OCI-LY1 (cell line): Measurements from ENCODE around the gene PDE4D.
"Not testable (repeated sequence)": the region's sequence is repeated elsewhere in the genome, so short reads cannot be mapped to it uniquely, and the experiment has no call there.

Source experiments
- H2AFZ ChIP-seq: fragments of 200-600 bp; sonication (generic), shearing (Covaris generic); 2 replicates; pipeline ENCODE4 v1.6.0; 2014; ENCODE audit warnings: antibody characterized with exemption, mild to moderate bottlenecking, low read length
- H3F3A ChIP-seq: fragments of 200-600 bp; sonication (generic), shearing (Covaris generic); 2 replicates; pipeline ENCODE4 v1.6.0; 2014; ENCODE audit warnings: mild to moderate bottlenecking, antibody characterized with exemption, low read length, moderate library complexity; ENCODE audit not compliant: insufficient read depth
- H3K27ac ChIP-seq: fragments of 200-600 bp; sonication (generic); 2 replicates; pipeline ENCODE4 v1.5.1; 2014; ENCODE audit warnings: low read length, mixed run types, mild to moderate bottlenecking, low read depth; ENCODE audit not compliant: poor library complexity, severe bottlenecking
- H3K27me3 ChIP-seq: fragments of 200-600 bp; sonication (generic); 2 replicates; pipeline ENCODE4 v1.6.0; 2014; ENCODE audit warnings: antibody characterized with exemption, mild to moderate bottlenecking, low read length, moderate library complexity; ENCODE audit not compliant: insufficient read depth
- H3K36me3 ChIP-seq: fragments of 200-600 bp; sonication (generic); 2 replicates; pipeline ENCODE4 v1.6.1; 2014; ENCODE audit warnings: mild to moderate bottlenecking, antibody characterized with exemption, low read length, moderate library complexity, mixed read lengths; ENCODE audit not compliant: insufficient read depth
- H3K4me1 ChIP-seq: fragments of 200-600 bp; sonication (generic); 2 replicates; pipeline ENCODE4 v1.5.1; 2014; ENCODE audit warnings: mild to moderate bottlenecking, low read length, moderate library complexity; ENCODE audit not compliant: insufficient read depth, severe bottlenecking
- H3K4me2 ChIP-seq: fragments of 200-600 bp; sonication (generic), shearing (Covaris generic); 2 replicates; pipeline ENCODE4 v1.6.1; 2014; ENCODE audit warnings: low read length
- H3K4me3 ChIP-seq: fragments of 200-600 bp; sonication (generic); 2 replicates; pipeline ENCODE4 v1.5.1; 2014; ENCODE audit warnings: low read length, low read depth, mild to moderate bottlenecking, mixed read lengths; ENCODE audit not compliant: poor library complexity, severe bottlenecking
- H3K79me2 ChIP-seq: fragments of 200-600 bp; shearing (Covaris generic); 2 replicates; pipeline ENCODE4 v1.6.1; 2016; ENCODE audit warnings: mixed run types, low read length, mixed read lengths; ENCODE audit not compliant: insufficient read depth
- H3K9ac ChIP-seq: fragments of 200-600 bp; sonication (generic), shearing (Covaris generic); 2 replicates; pipeline ENCODE4 v1.6.1; 2014; ENCODE audit warnings: mild to moderate bottlenecking, low read length, mixed read lengths
- H3K9me2 ChIP-seq: fragments of 200-600 bp; sonication (generic), shearing (Covaris generic); 2 replicates; pipeline ENCODE4 v1.6.1; 2014; ENCODE audit warnings: low read depth, mild to moderate bottlenecking, low read length, mixed read lengths
- H3K9me3 ChIP-seq: fragments of 200-600 bp; shearing (Covaris generic); 2 replicates; pipeline ENCODE4 v1.6.1; 2014; ENCODE audit warnings: low read length, mixed read lengths
- H4K20me1 ChIP-seq: fragments of 200-600 bp; sonication (generic), shearing (Covaris generic); 2 replicates; pipeline ENCODE4 v1.6.0; 2016; ENCODE audit warnings: mild to moderate bottlenecking, low read length; ENCODE audit not compliant: insufficient read depth
- CTCF ChIP-seq: fragments of 200-600 bp; sonication (generic), shearing (Covaris generic); IDR thresholded peaks from 2 replicates; pipeline ENCODE4 v1.5.1; 2017; ENCODE audit warnings: mild to moderate bottlenecking, antibody characterized with exemption, low read length, moderate library complexity, mixed read lengths
- EZH2 ChIP-seq: fragments of 200-600 bp; sonication (generic), shearing (Covaris generic); IDR thresholded peaks from 2 replicates; pipeline ENCODE4 v1.8.0; 2017; ENCODE audit warnings: borderline replicate concordance, mixed run types, mild to moderate bottlenecking, antibody characterized with exemption, low read length, moderate library complexity, mixed read lengths

PDE4D gene

GRCh38 chr5:59763541-59763940 lies 130.0 kb downstream of the PDE4D start:
- Histone ChIP-seq H3K4me1 (no peaks in the 10 kb centered on the region), H2AFZ (no peak overlapping the region), H3K4me2 (no peak overlapping the region), H3F3A (no peaks in the 10 kb centered on the region), H3K9me2 (no peaks in the 10 kb centered on the region), H3K36me3 (no peaks in the 10 kb centered on the region), H3K79me2 (no peaks in the 10 kb centered on the region), H4K20me1 (no peaks in the 10 kb centered on the region), H3K9ac (no peak overlapping the region), H3K4me3 (no peak overlapping the region), H3K9me3 (no peaks in the 10 kb centered on the region), H3K27me3 (no peaks in the 10 kb centered on the region), H3K27ac (no peak overlapping the region)
- TF ChIP-seq EZH2 (no peak), CTCF (no peak)

GRCh38 chr5:59762232-59762631 lies 131.3 kb downstream of the PDE4D start:
- not testable (repeated sequence) for H3K4me1 ChIP-seq, H3K9me2 ChIP-seq, H3K27ac ChIP-seq, H3K4me3 ChIP-seq, H4K20me1 ChIP-seq, H2AFZ ChIP-seq, H3K9me3 ChIP-seq, H3K36me3 ChIP-seq, H3K27me3 ChIP-seq, H3K79me2 ChIP-seq, H3F3A ChIP-seq, H3K4me2 ChIP-seq, H3K9ac ChIP-seq

- Histone ChIP-seq H3K9ac (no peak overlapping the region), H2AFZ (no peak overlapping the region), H3K4me3 (no peak overlapping the region), H3K27ac (no peak overlapping the region), H3K79me2 (no peaks in the 10 kb centered on the region), H3K4me1 (no peaks in the 10 kb centered on the region), H3K27me3 (no peaks in the 10 kb centered on the region), H3K9me3 (no peaks in the 10 kb centered on the region), H3K36me3 (no peaks in the 10 kb centered on the region), H3F3A (no peaks in the 10 kb centered on the region), H3K4me2 (no peak overlapping the region), H4K20me1 (no peaks in the 10 kb centered on the region), H3K9me2 (no peaks in the 10 kb centered on the region)
- TF ChIP-seq CTCF (no peak), EZH2 (no peak)
Observed at GRCh38 chr5:59760785-59761348, 132.7 kb downstream of the PDE4D start.

- H3K4me1 ChIP-seq: no peaks in the 10 kb centered on the region
- H3K79me2 ChIP-seq: no peaks in the 10 kb centered on the region
- H3K9me3 ChIP-seq: no peaks in the 10 kb centered on the region
- H3K27me3 ChIP-seq: no peaks in the 10 kb centered on the region
- H3K36me3 ChIP-seq: no peaks in the 10 kb centered on the region
- H3K9ac ChIP-seq: no peak overlapping the region
- H3K27ac ChIP-seq: no peak overlapping the region
- H3F3A ChIP-seq: no peaks in the 10 kb centered on the region
- no peaks in the 10 kb centered on the region for H3K9me2 ChIP-seq
- H3K4me3 ChIP-seq: no peak overlapping the region
- TF ChIP-seq CTCF: no peak
- TF ChIP-seq EZH2: no peak
- no peak overlapping the region for H3K4me2 ChIP-seq
- no peak overlapping the region for H2AFZ ChIP-seq
- no peaks in the 10 kb centered on the region for H4K20me1 ChIP-seq
Observed at GRCh38 chr5:59759600-59760351, 133.8 kb downstream of the PDE4D start.
